ENCODE results near the gene SOD3.

GRCh38 chr4:24793219-24794005 is 2.0 kb upstream of the SOD3 start:
- no peak for TF ChIP-seq EZH2phosphoT487 (IDR thresholded peaks at IDR 0.05; ENCODE audit: borderline replicate concordance, low read length)
- TF ChIP-seq EZH2 (IDR thresholded peaks at IDR 0.05; ENCODE audit: low read length, unreplicated experiment), result no peak
- peak; percentile 64 for TF ChIP-seq CTCF (conservative IDR thresholded peaks at IDR 0.05; ENCODE audit: low read depth, low read length)

All from PC-3 (cell line).